NCI-H2171 (cell line): ENCODE measurements around the gene DPP4.
"Not testable (repeated sequence)": the region's sequence is repeated elsewhere in the genome, so short reads cannot be mapped to it uniquely, and the experiment has no call there.

Experiments used
- DNase-seq: peaks from one replicate; lab custom pipeline; 2025; lab: John Stamatoyannopoulos, UW

DPP4 gene

GRCh38 chr2:162058973-162059668, 14.9 kb downstream of the DPP4 start:
- DNase-seq, result no peak

DNA sequence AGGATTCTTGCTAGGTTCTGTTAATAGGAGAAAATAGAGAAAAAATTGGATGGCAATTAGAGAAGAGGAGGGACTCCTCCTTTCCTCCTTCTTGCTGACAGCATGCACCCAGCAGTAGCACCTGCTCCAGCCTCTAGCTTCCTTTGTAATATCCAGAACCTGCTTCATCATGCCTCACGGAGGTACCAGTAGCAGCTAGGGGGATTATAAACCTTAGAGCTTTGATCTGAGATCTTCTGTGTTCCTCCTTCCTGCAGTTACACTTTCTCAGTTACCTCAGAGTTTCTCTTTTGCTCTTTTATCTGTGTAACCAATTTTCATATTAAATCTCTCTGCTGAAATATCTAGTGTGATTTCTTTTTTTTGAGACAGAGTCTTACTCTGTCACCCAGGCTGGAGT, 16.6 kb downstream of the DPP4 start:
- no peak for DNase-seq

- DNase-seq, result no peak
Measured at GRCh38 chr2:162056796-162057399, 17.1 kb downstream of the DPP4 start.

DNA sequence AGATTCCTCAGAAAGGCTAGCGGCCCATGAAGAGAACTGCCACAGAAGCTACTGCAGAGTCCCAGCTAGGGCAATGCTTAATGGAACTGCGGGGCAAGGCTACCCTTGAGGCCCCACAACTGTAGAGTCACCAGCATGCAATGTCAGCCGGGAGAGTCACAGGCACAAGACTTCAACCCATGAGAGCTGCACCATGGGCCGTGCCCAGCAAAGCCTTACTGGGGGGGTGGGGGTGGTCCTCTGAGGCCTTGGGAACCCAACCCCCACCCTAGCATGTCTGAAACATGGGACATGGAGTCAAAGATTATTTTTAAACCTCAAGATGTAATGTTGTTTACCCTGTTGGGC, 20.2 kb downstream of the DPP4 start:
- no peak for DNase-seq

DNA sequence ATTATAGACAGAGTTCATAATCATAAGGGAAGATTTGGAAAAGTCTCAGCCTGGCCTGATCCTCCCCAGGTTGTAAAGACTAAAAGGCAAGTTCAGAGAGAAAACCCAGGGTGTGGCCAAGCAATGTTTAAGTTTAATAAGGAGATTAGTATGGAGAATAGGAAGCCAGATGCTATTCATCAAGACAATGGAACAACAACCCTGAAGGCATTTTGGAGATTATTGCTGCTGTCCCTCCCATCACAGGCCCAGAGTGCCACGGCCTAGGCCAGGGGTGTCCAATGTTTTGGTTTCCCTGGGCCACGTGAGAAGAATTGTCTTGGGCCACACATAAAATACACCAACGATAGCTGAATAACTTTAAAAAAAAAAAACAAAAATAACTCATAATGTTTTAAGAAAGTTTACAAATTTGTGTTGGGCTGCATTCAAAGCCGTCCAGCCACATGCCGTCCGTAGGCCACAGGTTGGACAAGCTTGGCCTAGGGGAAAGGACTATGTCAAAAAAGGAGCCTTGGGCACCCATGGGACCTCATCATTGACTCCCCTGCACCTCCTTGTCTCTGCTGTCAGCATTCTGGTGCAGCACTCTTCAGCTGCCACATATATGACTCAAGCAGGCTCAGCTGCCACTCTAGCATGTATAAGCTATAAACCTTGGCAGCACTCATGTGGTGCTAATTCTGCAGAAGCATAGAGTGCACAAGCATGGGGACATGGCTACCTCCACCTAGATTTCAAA, 20.8 kb downstream of the DPP4 start:
- DNase-seq, result no peak

GRCh38 chr2:162050513-162050961, 23.5 kb downstream of the DPP4 start:
- no peak for DNase-seq

DNA sequence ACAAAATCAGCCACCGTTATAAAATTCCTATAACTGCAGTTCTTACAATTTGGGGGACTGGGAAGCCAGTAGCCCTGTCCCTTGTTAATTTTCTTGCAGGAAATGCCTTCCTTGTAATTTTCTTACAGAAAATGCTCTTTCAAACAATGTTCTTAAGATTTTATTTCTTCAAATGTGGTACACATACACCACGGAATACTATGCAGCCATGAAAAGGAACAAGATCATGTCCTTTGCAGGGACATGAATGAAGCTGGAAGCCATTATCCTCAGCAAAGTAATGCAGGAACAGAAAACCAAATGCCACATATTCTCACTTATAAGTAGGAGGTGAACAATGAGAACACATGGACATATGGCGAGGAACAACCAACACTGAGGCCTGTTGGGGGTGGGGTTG, 24.9 kb downstream of the DPP4 start:
- not testable (repeated sequence) for DNase-seq

- no peak for DNase-seq
Measured at GRCh38 chr2:162044586-162044985, 29.4 kb downstream of the DPP4 start.

DNA sequence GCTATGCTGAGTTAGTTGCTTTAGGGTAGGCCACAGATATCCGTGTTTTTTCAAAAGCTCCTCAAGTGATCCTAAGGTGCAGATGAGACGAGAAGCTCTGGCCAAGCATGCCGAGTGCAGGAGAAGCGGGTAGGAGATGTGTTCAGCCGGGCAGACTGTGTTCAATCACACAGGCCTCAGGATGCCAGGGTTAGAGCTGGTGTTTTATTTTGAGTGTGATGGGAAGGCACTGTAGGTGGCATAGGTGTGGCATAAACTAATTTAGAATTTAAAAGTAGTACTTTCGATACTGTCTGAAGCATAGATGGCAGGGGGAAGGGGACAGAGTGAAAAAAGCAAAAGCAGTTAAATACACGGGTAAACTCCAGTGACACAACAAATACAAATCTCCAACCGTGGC, 30.9 kb downstream of the DPP4 start:
- DNase-seq, result no peak

DNA sequence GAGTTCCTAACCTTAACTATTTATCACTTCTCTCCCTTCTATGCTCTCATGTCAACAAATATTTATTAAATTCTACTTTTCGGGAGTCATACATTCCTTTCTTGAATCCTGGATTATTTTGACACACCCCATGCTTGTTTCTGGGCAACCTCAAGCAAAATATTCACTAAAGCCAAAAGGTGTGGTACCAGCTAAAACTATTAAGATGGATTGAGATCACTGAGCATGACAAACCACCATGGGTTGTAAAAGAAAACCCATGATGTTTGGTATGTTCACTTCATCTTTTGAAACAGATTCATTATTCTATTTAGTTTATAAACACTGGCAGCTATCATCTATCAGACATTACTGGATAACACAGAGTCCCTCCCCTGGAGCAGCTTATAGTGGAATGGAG, 32.5 kb downstream of the DPP4 start:
- no peak for DNase-seq

GRCh38 chr2:162038725-162039124, 35.3 kb downstream of the DPP4 start:
- no peak for DNase-seq

- no peak for DNase-seq
Measured at GRCh38 chr2:162037886-162038285, 36.1 kb downstream of the DPP4 start.

GRCh38 chr2:162037028-162037795, 36.8 kb downstream of the DPP4 start:
- DNase-seq, result no peak

GRCh38 chr2:162035981-162036380, 38.0 kb downstream of the DPP4 start:
- DNase-seq, result no peak

GRCh38 chr2:162030363-162031190, 43.4 kb downstream of the DPP4 start:
- DNase-seq, result no peak

GRCh38 chr2:162029287-162029901, 44.6 kb downstream of the DPP4 start:
- DNase-seq, result no peak

GRCh38 chr2:162028511-162028910, 45.5 kb downstream of the DPP4 start:
- no peak for DNase-seq

- DNase-seq, result no peak
Measured at GRCh38 chr2:162025121-162025911, 48.7 kb downstream of the DPP4 start.

DNA sequence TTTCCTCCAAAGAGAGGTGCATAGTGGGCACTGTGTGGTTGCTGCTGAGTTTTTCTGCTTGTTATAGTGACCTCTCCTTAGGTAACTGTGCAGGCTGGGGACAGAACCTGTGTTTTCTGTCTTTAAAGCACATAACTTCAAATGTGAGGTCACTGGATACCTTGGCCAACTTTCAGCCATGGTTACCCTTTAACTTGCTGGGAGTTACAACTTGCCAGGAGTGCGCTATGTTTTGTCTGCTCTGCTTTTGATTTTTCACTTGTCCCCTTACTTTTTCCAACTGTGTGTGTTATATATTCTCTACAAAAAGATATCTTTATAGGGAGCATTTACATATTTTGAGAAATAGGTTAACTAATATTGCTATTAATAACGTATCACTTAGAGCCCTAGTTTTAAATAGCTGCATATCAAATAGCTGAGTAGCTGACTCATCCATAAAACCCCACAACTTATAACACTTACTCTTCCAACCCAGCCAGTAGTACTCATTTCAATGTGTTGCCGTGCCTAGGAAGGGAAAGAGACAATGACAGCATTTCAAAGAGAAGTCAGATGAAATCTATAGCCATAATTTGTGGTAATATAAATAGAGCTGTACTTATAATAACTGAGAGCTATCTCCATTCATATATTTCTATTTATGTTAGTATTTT, 51.6 kb downstream of the DPP4 start:
- no peak for DNase-seq

- DNase-seq, result no peak
Measured at GRCh38 chr2:162021516-162022058, 52.4 kb downstream of the DPP4 start.
